HFFc6 (cell line): ENCODE measurements around the gene ATAD3B. TPM values are rescaled to one million over a fixed set of nuclear protein-coding genes. Genes with fewer than 3 reads are reported as not detected.

ENCODE experiments used
- DNase-seq: peaks from one replicate; pipeline ENCODE4 v3.0.0-alpha.2; 2018
- H3K27ac Mint-ChIP-seq: 2 replicates; pipeline ENCODE4 v1.8.0; 2020; ENCODE audit warnings: mild to moderate bottlenecking, mixed read lengths
- H3K27me3 Mint-ChIP-seq: 2 replicates; pipeline ENCODE4 v1.8.0; 2021; ENCODE audit warnings: mild to moderate bottlenecking, moderate library complexity, mixed read lengths; ENCODE audit not compliant: insufficient read depth
- H3K36me3 Mint-ChIP-seq: 2 replicates; pipeline ENCODE4 v1.8.0; 2021; ENCODE audit warnings: low read depth, mixed read lengths
- H3K4me1 Mint-ChIP-seq: 2 replicates; pipeline ENCODE4 v1.8.0; 2020; ENCODE audit warnings: low read depth, mixed read lengths
- H3K4me3 Mint-ChIP-seq: 2 replicates; pipeline ENCODE4 v1.8.0; 2020; ENCODE audit warnings: mild to moderate bottlenecking, moderate library complexity, mixed read lengths
- H3K9me3 Mint-ChIP-seq: 2 replicates; pipeline ENCODE4 v1.8.0; 2020; ENCODE audit warnings: mild to moderate bottlenecking, mixed read lengths
- CTCF ChIP-seq: fragments of 200-600 bp; sonication (generic); IDR thresholded peaks from 2 replicates; pipeline ENCODE4 v1.5.0; 2021; ENCODE audit warnings: antibody characterized with exemption, mild to moderate bottlenecking
- total RNA-seq, 6 experiments: library from RNA; stranded (reverse); fragmentation: NEBNext Ultra II Directional; extraction: Animal tissue kit (Norgen Biotek cat#: 25700); gene quantifications; 2 replicates in 1 of 6; 3 replicates in 5 of 6; pipeline ENCODE4 v1.2.3, GENCODE V29; 2021

Gene ATAD3B
- total RNA-seq, 6 experiments from 2014 or later = 21.0 to 24.8 (median 23.0) TPM

- DNase-seq = no peak
Observed at GRCh38 chr1:1540818-1541628, 69.5 kb downstream of the ATAD3B start.

GRCh38 chr1:1541956-1542765, 70.6 kb downstream of the ATAD3B start:
- Mint-ChIP-seq H3K27ac (no peak overlapping the region), H3K9me3 (no peaks in the 10 kb centered on the region), H3K27me3 (peaks cover 5% of the 10 kb centered on the region; the same call in 1 of the 2 replicates), H3K36me3 (peaks cover 11% of the 10 kb centered on the region; the same call in 1 of the 2 replicates), H3K4me3 (peak overlapping the region; percentile 53; the same call in 1 of the 2 replicates), H3K4me1 (peaks cover 5% of the 10 kb centered on the region; the same call in 1 of the 2 replicates)
- no peak for DNase-seq
- TF ChIP-seq CTCF = no peak

More at GRCh38 chr1:1540818-1541628, 69.5 kb downstream of the ATAD3B start:
- no peak for TF ChIP-seq CTCF
- H3K27ac Mint-ChIP-seq = no peak overlapping the region; the same call in 1 of the 2 replicates
- peak overlapping the region; percentile 53; the same call in 1 of the 2 replicates for H3K4me3 Mint-ChIP-seq
- peaks cover 11% of the 10 kb centered on the region; the same call in 1 of the 2 replicates for H3K36me3 Mint-ChIP-seq
- H3K27me3 Mint-ChIP-seq = peaks cover 13% of the 10 kb centered on the region; the same call in 1 of the 2 replicates
- H3K4me1 Mint-ChIP-seq = peaks cover 5% of the 10 kb centered on the region; the same call in 1 of the 2 replicates
- H3K9me3 Mint-ChIP-seq = no peaks in the 10 kb centered on the region

- TF ChIP-seq CTCF = no peak
- H3K27me3 Mint-ChIP-seq = peaks cover 5% of the 10 kb centered on the region; the same call in 1 of the 2 replicates
- H3K4me3 Mint-ChIP-seq = no peak overlapping the region
- H3K27ac Mint-ChIP-seq = no peak overlapping the region
- no peak for DNase-seq
- H3K4me1 Mint-ChIP-seq = peaks cover 5% of the 10 kb centered on the region; the same call in 1 of the 2 replicates
- no peaks in the 10 kb centered on the region for H3K9me3 Mint-ChIP-seq
- H3K36me3 Mint-ChIP-seq = peaks cover 11% of the 10 kb centered on the region; the same call in 1 of the 2 replicates
Observed at GRCh38 chr1:1542766-1543705, 71.5 kb downstream of the ATAD3B start.

GRCh38 chr1:1543706-1544099, 72.1 kb downstream of the ATAD3B start:
- no peaks in the 10 kb centered on the region for H3K9me3 Mint-ChIP-seq
- peaks cover 3% of the 10 kb centered on the region; the same call in 1 of the 2 replicates for H3K27me3 Mint-ChIP-seq
- H3K4me1 Mint-ChIP-seq = peaks cover 5% of the 10 kb centered on the region; the same call in 1 of the 2 replicates
- no peak for DNase-seq
- no peak overlapping the region for H3K4me3 Mint-ChIP-seq
- no peak for TF ChIP-seq CTCF
- peaks cover 9% of the 10 kb centered on the region; the same call in 1 of the 2 replicates for H3K36me3 Mint-ChIP-seq
- no peak overlapping the region for H3K27ac Mint-ChIP-seq
